Kidney (tissue), 14 donors: ENCODE data around the gene CASD1. TPM values are rescaled to one million over a fixed set of nuclear protein-coding genes. Genes with fewer than 3 reads are reported as not detected.

Experiments
- DNase-seq, 5 donors: peaks; one replicate each; pipeline ENCODE4 v3.0.0-alpha.2; 2013 to 2020
- FAIRE-seq: peaks from 2 replicates; lab custom pipeline; 2012; peaks lifted over from hg19 to GRCh38; lab: Jason Lieb, UNC
- H3K27ac ChIP-seq, 2 donors: one replicate each; pipeline ENCODE4 v1.7.0; 2013; ENCODE audit warnings: low read depth in 2 of 2, low read length in 2 of 2, inconsistent platforms in 1 of 2
- H3K27me3 ChIP-seq: one replicate; pipeline ENCODE4 v1.7.1; 2013; ENCODE audit warnings: low read length, inconsistent platforms; ENCODE audit not compliant: control insufficient read depth, insufficient read depth
- H3K36me3 ChIP-seq, 3 donors: one replicate each; pipeline versions ENCODE4 v1.7.0 to v1.7.1; 2013; ENCODE audit warnings: low read length in 3 of 3, control low read depth in 1 of 3, inconsistent platforms in 1 of 3; ENCODE audit not compliant: insufficient read depth in 3 of 3, control insufficient read depth in 2 of 3
- H3K4me1 ChIP-seq, 3 donors: one replicate each; pipeline versions ENCODE4 v1.7.0 to v1.7.1; 2013; ENCODE audit warnings: low read length in 3 of 3, inconsistent platforms in 1 of 3, low read depth in 1 of 3; ENCODE audit not compliant: control insufficient read depth in 2 of 3, insufficient read depth in 2 of 3
- H3K4me3 ChIP-seq, 3 donors: one replicate each; pipeline versions ENCODE4 v1.7.0 to v1.8.1; 2013; ENCODE audit warnings: low read length in 3 of 3, control low read depth in 1 of 3, inconsistent platforms in 1 of 3
- H3K9ac ChIP-seq, 3 donors: one replicate each; pipeline versions ENCODE4 v1.7.0 to v1.7.1; 2013; ENCODE audit warnings: low read length in 3 of 3, control low read depth in 1 of 3, inconsistent platforms in 1 of 3
- H3K9me3 ChIP-seq, 3 donors: one replicate each; pipeline versions ENCODE4 v1.7.0 to v1.7.1; 2013; ENCODE audit warnings: low read length in 3 of 3, control low read depth in 1 of 3, inconsistent platforms in 1 of 3; ENCODE audit not compliant: control insufficient read depth in 2 of 3, insufficient read depth in 1 of 3
- intact Hi-C: fragments of 100-400 bp; cut with DNase I; formaldehyde crosslinking; loops from one replicate; pipeline ENCODE4 v1.11.1; 2022
- polyA plus RNA-seq: library from polyadenylated mRNA; stranded (reverse); fragments of 350-450 nt; fragmentation: Illumina TruSeq; extraction: RNeasy Lipid Tissue Mini Kit (QIAGEN cat#74804); gene quantifications from one replicate; pipeline ENCODE4 v1.2.3, GENCODE V29; 2014; ENCODE audit warnings: low read depth, low replicate concordance; ENCODE audit not compliant: insufficient read depth
- total RNA-seq: library from RNA; stranded (reverse); fragmentation: NEBNext Ultra II Directional; extraction: Animal tissue kit (Norgen Biotek cat#: 25700); gene quantifications from one replicate; pipeline ENCODE4 v1.2.1, GENCODE V29; 2021
- TF ChIP-seq, protein P1 (sequence below): IDR thresholded peaks from 3 replicates; pipeline ENCODE4 v1.5.1; 2012; ENCODE audit warnings: mild to moderate bottlenecking, moderate library complexity, borderline replicate concordance; ENCODE audit not compliant: insufficient read depth; ENCODE audit errors: extremely low read depth
- donor health status: control.
- donor health status: control.
- donor health status: control.
- donor health status: control.
- donor health status: control.
- donor health status: DM: yes; HTN: yes; CAD: no.
- donor health status: Normal renal cell carcinoma (clear cell type).

The CASD1 gene
- total and polyA plus RNA-seq, 2 donors from 2014 or later, result 10.8 to 22.8 TPM

DNA sequence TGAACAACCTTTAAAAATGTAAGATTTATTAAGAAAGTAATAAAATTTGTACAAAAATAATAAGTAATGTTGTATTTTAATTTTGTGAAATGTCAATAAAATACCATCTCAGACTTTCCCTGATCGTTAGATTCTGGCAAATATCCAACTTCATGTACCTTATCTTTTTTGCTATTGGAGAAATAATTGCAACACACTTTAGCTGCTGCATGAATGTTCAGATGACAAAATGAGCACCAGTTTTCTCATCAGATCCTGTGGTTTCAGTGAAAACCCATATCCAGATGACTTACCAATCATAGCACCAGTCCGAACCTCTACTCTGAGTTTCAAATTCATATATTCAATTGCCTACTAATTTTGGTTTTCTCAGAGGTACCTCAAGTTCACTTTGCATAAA, 69.9 kb downstream of the CASD1 start:
- H3K9ac ChIP-seq, result no peak overlapping the region
- no peak for FAIRE-seq
- peaks cover 0 to 9% (median 0%) of the 10 kb centered on the region in 3 donors for H3K9me3 ChIP-seq
- no peak overlapping the region for H3K27ac ChIP-seq
- peaks cover 0 to 3% (median 0%) of the 10 kb centered on the region in 3 donors for H3K36me3 ChIP-seq
- no peaks in the 10 kb centered on the region for H3K27me3 ChIP-seq
- intact Hi-C loops, result no loop called here
- TF ChIP-seq, protein P1, sequence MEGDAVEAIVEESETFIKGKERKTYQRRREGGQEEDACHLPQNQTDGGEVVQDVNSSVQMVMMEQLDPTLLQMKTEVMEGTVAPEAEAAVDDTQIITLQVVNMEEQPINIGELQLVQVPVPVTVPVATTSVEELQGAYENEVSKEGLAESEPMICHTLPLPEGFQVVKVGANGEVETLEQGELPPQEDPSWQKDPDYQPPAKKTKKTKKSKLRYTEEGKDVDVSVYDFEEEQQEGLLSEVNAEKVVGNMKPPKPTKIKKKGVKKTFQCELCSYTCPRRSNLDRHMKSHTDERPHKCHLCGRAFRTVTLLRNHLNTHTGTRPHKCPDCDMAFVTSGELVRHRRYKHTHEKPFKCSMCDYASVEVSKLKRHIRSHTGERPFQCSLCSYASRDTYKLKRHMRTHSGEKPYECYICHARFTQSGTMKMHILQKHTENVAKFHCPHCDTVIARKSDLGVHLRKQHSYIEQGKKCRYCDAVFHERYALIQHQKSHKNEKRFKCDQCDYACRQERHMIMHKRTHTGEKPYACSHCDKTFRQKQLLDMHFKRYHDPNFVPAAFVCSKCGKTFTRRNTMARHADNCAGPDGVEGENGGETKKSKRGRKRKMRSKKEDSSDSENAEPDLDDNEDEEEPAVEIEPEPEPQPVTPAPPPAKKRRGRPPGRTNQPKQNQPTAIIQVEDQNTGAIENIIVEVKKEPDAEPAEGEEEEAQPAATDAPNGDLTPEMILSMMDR, result no peak
- H3K4me3 ChIP-seq, result no peak overlapping the region
- no peak for DNase-seq
- no peaks in the 10 kb centered on the region for H3K4me1 ChIP-seq

DNA sequence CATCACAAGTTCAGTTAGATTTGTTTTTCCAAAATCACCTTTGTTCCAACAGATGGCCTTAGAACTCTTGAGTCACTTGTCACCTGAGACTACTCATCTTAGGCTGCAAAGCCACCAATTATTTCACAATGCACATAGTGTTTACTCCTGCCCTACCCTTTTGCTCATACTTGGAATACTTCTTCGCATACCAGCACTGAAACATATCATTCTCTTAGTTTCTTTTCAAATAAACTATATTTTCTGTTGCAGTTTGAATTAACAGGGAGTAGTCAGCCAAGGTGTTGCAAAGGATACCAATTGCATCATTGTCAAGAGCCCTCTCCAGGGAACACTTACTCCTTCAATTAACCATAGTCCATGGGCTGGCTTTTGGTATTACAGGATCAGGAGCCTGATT, 71.0 kb downstream of the CASD1 start:
- H3K9ac ChIP-seq, result no peak overlapping the region
- no peak overlapping the region for H3K27ac ChIP-seq
- peaks cover 0 to 3% (median 0%) of the 10 kb centered on the region in 3 donors for H3K36me3 ChIP-seq
- FAIRE-seq (no peak), DNase-seq (no peak)
- H3K4me1 ChIP-seq, result no peaks in the 10 kb centered on the region
- H3K27me3 ChIP-seq, result no peaks in the 10 kb centered on the region
- no peak overlapping the region for H3K4me3 ChIP-seq
- intact Hi-C loops, result no loop called here
- TF ChIP-seq, protein P1, result no peak
- peaks cover 0 to 3% (median 0%) of the 10 kb centered on the region in 3 donors for H3K9me3 ChIP-seq

DNA sequence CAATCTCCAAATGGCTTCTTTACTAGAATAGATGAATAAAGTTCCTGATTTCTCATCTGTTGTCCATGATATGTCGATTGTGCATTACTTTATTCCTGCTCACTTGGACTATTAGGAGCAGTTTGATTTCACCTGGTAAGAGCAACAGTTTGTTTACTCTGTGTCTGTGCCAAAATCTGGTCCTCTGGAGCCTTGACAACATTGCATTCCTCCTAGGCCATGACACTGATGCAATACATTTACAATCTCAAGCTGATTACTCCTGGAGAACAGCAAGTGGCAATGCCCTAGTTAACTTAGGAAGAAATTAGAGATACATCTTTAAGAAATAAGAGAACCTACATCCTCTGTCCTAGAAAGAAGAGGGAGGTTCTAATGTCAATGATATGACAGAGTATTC, 74.5 kb downstream of the CASD1 start:
- TF ChIP-seq, protein P1, result no peak
- no peak overlapping the region for H3K27ac ChIP-seq
- H3K4me1 ChIP-seq, result no peaks in the 10 kb centered on the region
- peaks cover 0 to 3% (median 0%) of the 10 kb centered on the region in 3 donors for H3K36me3 ChIP-seq
- no peak overlapping the region for H3K4me3 ChIP-seq
- H3K9me3 ChIP-seq, result no peaks in the 10 kb centered on the region
- FAIRE-seq (no peak), DNase-seq (no peak)
- no peak overlapping the region for H3K9ac ChIP-seq
- H3K27me3 ChIP-seq, result no peaks in the 10 kb centered on the region
- intact Hi-C loops, result no loop called here

DNA sequence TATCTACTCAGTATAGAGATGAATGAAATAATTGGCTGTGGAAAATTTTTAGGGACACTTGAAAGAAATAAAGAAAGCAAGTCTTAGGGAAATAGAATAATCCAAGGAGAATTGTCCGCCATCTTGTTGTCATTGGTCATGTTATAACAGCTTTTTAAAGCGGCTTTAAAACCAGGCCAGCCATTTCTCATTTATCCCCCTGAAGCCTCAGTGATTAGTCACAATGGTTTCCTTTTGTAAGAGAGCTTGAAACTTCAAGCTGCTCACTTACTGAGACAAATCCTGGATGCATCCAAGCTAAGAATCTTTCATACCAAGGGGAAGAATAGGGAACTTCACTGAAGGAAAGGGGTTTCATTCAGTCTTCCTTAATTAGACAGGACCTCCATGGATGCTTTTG, 78.5 kb downstream of the CASD1 start:
- H3K9me3 ChIP-seq, result no peaks in the 10 kb centered on the region
- DNase-seq (no peak), FAIRE-seq (no peak)
- no peaks in the 10 kb centered on the region for H3K27me3 ChIP-seq
- no peaks in the 10 kb centered on the region for H3K4me1 ChIP-seq
- peaks cover 0 to 3% (median 0%) of the 10 kb centered on the region in 3 donors for H3K36me3 ChIP-seq
- intact Hi-C loops, result no loop called here
- no peak overlapping the region for H3K9ac ChIP-seq
- H3K4me3 ChIP-seq, result no peak overlapping the region
- H3K27ac ChIP-seq, result no peak overlapping the region
- TF ChIP-seq, protein P1, result no peak
